Stimulated activated CD4-positive, alpha-beta T cell treated with anti-CD3 and anti-CD28 coated beads, Interleukin-4, amount 100 ng/mL, for 24 hours (primary cell): ENCODE results near the gene PHKA2.

Experiments used
- DNase-seq: peaks from one replicate; pipeline ENCODE4 v3.0.0-alpha.2; 2020

The PHKA2 gene

DNA sequence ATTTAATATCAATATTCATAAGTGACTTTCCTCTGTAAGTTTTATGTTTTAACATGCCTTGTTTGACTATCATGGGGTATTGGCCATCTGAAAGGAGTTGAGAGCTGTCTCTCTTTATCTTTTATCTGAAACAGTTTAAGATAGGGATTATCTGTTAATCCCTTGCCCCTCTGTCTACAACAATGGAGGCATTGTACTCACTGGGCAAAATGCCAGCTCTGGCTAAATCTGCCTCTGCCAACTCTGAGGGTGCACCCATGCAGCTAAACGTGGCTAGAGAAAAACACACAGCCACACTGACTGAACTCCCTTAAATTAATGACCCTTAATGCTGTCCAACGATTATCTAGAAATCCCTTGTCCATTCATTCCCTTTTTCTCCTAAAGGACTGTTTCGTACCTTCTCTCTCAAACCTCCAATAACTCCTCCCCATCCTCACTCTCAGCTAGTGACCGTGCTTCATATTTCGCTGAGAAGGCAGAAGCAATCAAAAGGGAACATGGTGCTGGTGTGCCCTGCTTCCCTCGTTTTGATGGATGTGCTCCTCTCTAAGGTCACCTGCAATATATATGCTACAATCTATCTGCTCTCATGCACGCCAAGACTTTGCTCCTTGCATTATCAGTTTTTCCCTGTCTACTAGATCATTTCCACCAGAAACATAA is 10.3 kb downstream of the PHKA2 start:
- no peak for DNase-seq

DNA sequence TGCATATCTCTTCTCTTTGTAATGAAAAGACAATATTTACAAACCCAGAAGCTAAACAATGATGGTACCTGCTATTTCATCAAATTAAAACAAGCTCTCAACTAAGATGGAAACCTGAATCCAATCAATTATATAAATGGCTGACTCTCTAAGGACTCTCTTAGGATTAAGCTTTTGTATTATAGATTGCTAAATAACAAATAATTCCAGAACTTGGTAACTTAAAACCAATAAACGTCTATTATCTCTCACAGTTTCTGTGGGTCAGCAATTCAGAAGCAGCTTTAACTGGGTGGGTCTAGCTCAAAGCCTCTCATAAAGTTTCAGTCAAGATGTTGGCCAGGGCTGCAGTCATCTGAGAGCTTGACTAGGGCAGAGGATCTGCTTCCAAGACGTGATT is 12.4 kb downstream of the PHKA2 start:
- no peak for DNase-seq

DNA sequence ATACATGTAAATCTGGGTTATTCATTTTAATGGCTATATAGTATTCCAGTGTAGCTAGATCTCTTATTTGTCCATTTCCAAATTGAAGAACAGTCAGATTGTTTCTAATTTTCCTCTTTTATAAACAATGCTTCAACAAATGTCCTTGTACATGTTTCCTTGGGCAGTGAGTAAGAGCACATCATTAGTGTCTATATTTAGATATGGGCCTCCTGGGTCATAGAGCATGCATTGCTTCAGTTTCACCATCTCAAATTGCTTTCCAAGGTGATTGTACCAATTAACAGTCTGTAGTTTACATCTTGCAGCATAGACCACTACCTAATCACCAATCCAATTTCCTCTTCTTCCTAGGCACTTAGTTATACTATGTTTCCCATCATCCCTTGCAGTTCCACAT is 13.4 kb downstream of the PHKA2 start:
- no peak for DNase-seq

DNA sequence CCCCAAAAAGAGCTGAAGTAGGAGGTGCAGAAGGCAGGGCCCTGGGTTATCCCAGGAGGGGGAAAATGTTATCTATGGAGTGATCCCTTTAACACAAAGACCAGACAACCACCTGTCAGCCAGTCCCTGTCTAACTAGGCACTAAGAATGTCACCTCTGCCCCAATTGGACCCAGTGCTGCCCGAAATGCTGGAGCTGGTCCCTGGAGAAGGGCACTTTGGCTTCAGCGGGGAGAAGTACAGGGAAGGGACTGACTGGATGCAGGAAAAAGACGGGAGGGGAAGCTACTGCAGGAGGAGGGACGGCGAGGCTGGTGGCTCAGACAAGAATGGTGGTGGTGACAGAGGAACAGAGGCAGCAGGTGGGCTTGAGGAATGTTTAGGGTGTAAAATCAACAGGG is 17.3 kb downstream of the PHKA2 start:
- no peak for DNase-seq

DNA sequence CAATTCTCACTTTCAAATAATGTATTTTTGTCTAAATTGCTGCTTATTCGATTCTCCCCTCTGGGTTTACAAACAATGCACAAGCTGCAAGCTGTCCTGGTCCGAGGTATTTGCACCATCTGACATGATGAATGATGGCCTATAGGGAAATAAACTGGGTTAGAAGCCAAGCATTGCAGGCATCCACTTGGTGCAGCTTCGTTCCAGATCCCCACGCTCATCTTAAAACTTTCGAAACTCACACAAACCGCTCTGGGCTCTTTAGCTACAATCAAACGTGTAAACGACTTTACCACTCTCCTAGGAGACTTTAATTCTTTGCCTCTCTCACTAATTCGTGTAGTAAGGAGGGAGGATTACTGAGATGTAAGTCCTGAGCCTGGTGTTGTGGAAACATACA is 19.0 kb downstream of the PHKA2 start:
- no peak for DNase-seq

DNA sequence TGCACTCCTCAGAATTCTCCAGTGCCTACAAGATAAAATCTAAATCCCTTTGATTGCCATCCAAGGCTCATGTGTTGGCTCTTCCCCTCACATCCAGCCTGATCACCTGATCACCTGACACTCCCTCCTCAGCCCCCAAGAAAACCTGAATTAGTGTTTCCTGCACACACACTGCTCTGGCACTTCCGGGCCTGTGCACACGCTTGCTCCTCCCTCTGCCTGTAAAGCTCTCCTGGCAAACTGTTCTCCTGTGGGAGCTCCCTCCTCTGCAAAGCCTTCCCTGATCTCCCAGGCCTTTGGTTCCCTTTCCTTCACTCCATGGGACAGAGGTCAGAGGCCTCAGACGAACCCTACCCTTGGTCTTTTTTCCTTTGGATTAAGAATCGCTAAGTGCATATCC is 19.9 kb downstream of the PHKA2 start:
- no peak for DNase-seq

DNA sequence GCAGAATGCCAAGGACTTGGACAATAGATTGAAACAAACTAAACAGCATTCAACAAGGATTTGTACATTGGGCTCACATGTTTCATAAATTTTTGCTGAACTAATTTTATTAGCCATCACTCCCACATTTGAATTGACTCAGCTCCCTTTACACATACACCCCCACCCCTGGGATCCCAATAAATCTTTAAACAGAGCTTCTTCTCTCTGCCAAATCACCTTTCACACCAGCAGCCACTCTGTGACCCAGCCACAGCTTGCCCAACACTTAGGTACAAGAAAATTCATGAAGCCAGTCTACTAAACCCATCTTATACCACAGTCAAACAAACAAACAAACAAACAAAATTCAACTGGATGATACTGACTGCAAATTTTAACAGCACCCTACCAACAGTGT is 21.6 kb downstream of the PHKA2 start:
- DNase-seq: no peak

DNA sequence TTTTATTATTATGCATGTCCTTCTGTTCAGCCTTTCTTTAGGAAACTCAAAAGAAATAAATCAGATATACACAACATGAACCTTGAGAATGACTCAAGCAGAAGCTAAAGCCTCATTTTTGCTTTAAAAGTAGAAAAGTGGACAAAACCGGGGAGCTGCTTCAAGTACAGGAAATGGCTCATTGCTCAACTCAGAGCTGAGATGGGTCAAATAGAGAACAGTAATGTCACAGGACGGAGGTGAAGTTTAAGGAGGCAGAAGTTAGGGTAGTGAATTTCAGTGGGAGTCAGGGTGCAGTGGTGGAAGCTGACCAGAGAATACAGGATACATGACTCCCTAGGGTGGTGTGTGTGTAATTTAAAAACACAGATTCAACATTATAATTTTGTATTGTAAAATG is 22.2 kb downstream of the PHKA2 start:
- no peak for DNase-seq

DNA sequence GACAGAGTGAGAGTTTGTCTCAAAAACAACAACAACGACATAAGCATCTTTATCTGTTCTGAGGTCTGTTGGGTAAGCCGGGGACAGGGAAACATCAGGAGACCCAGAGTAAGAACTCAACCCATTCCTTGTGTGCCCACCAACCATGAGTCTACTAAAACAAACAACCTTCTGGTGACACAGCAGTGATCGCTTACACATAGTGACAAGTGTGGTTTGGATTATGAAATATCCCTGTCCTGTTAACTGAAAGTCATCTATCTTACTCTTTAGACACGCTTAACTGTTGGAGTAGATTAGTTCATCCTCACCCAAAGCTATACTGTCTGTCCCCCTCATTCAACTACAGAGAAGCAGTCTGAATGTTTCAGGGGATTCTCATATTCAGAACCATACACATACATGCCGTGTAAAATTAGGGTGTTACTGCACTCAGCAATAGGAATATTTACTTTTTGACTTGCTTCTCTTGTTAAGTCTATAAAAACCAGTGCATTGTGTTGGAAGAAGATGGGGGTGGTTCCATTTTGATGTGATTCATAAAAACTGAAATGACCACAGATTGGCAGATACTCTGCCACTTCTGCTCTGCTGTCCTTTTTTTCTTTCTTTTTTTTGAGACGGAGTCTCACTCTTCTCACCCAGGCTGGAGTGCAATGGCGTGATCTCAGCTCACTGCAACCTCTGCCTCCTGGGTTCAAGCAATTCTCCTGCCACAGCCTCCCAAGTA is 27.4 kb downstream of the PHKA2 start:
- no peak for DNase-seq

DNA sequence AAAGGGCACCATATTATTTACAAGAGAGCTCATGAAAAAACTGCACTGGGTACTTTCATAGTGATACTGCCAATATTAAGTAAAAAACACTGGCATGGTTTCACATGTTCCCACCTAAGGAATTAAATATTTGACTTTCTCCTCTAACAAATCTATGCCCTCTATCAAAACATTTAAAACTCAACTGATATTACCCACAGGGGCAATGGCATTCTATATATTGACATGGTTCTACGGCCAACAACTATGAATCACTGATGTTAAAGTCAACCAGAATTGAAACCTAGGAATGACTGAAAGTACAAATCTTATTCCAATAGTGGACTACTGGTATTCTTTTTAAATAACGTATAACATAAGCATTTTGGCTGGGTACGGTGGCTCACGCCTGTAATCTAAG is 28.2 kb downstream of the PHKA2 start:
- no peak for DNase-seq

DNA sequence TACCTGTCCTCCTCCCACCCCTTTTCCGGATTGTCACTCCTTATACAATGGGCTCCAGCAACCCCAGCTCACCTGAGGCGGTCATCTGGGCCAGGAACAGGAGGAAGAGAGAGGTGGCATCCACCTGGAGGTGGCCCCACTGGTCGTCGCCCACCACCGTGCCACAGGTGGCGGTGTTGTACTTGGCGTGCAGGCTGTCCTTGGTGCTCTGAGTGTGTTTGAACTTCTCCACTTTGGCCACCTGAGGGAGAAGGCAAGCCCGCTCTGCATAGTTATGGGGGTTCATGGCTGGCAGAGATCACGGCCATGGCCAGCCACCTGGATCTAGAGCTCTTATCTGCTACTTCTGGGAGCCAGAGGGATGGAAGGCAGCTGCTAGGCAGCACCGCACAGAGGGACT is 32.9 kb downstream of the PHKA2 start:
- no peak for DNase-seq

DNA sequence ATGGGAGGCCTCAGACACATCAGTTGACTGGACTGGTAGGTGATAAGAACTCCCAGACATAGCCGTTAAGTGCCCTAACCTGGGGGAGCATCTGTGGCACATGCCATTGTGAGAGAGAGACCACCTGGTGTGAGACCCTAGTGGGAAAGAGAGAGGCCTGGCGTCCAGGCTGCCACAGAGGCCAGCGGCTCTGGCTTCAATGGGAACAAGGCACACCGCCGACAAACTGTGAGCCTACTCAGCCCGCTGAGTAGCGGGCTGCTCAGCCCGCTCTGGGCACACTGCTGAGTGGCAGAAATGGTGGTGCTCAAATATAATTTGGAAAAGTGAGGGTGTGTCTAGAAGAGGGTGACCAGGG is 34.0 kb downstream of the PHKA2 start:
- DNase-seq: no peak

DNA sequence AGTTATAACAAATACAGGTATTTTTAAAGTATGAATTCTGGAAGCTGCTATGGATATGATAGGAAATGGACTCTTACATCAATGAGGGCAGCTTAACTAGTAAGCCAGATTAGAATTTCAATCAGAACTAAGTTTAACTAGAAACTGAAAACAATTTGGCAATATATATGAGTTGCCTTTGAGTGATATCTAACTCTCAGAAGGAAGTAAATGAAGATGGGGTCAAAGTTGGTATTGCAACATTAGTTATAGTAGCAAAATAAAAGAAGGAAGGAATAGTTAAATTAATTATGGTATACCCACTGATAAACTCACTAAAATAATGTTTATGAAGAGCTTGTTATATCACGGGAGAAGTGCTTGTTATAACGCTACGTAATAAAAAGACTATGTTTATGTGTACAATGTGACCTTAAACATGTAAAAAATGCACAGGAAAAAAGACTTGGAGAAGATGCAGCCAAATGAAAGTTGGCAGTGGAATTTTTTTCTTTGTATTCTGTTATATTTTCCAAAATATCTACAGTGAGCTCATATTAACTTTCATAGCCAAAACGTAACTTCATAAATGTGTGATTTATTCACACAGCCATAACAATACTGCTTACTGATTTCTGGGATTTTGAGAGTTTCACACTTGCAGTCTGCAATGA is 34.5 kb downstream of the PHKA2 start:
- DNase-seq: no peak

DNA sequence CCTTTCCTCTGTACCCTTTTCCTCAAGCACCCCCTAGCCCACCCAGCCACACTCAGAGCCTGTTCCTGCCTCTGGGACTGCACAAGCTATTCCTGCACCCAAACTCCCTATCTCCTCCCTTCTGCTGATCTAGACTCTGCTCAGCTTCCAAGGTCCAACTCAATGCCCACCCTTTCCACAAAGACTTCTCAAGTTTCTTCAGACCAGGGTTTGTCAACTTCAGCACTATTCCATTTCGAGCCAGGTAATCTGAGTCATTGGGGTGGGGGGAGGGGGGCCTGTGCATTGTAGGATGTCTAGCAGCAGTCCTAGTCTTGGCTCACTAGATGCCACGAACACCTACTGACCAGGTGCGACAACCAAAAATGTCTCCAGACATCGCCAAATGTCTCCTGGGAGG is 37.3 kb downstream of the PHKA2 start:
- DNase-seq: no peak

DNA sequence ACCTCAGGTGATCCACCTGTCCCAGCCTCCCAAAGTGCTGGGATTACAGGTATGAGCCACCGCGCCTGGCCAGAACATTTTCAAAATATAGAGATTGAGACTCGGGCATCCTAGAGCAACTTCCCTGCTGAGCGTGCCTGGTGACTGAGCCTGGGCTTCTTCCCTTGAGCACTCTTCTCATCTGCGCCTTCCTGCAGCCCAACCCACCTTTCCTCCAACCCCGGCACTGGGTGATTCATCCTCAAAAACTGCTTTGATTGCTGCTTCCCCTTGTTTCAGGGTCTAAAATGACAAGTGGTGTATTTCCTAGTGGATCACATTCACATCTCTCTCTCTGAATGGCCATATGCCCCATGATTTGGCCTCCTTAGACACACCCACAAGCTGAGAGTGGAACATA is 37.8 kb downstream of the PHKA2 start:
- DNase-seq: no peak

DNA sequence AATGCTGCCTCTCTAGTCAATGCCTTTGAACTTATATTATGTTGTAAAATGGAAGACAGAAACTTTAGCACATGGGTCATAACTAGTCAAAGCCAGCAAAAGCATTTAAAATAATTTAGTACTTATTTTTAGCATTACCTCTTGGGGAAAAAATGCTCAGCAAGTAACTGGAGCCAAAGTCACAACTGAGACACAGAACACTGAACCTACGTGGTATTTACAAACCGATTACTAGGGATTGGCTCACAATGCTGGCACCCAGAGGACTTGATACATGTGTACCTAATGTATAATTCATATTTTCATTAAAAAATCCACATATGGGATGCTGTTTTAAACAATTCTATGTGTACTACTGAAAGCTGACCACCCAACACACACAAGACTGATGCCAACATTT is 38.4 kb downstream of the PHKA2 start:
- DNase-seq: no peak

DNA sequence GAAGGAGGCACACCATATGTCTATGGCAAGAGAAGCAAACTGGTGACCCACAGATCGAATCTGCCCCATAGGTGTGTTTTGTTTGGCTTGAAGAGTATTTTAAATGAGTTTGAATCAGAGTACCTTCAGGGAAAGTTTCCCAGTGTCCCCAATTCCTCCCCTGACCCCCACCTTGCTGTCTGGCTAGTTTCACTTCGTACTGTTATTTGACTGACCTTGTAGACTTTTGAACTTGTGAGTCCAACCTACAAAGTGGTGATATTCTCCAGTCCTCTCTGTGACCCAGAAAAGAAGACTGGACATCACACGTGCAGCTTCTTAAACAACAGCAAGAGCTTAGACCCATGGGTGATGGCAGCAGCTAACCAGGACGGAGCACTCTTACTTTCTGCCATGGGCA is 39.4 kb downstream of the PHKA2 start:
- no peak for DNase-seq

DNA sequence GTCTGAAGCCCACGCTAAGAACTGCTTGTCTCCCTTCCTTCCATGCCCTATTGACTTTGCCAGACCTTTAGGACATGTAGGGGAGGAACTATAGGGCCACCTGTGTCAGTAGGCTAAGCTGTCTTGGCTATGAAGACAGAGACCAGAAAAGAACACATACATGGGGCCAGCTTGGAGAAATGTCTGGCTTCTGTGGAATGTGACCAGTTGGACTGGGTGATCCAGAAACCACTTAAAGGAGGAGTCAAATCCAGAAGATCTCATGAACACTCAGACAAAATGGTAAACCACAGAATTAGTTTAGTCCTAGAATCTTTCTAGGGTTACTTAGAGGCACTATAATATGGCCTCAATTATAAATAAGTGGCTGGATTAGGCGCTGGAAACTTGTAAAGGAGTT is 42.0 kb downstream of the PHKA2 start:
- no peak for DNase-seq

DNA sequence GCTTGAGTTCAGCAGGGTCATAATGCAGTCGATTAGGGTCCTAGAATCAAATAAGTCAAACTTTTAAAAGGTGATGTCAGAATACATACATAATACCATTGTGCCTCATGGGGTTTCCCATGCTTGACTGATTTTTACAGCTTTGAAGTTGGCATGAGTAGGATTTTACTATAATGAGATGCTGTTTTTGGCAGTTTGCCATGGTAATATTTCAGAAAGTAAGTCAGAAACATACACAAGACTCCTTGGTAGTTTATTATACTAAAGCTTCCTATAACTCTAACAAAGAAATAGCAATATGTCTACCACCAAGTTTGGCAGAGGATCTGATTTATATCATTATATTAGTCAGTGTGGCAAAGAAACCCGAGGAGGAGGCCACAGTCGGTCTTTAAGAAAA is 45.2 kb downstream of the PHKA2 start:
- no peak for DNase-seq

DNA sequence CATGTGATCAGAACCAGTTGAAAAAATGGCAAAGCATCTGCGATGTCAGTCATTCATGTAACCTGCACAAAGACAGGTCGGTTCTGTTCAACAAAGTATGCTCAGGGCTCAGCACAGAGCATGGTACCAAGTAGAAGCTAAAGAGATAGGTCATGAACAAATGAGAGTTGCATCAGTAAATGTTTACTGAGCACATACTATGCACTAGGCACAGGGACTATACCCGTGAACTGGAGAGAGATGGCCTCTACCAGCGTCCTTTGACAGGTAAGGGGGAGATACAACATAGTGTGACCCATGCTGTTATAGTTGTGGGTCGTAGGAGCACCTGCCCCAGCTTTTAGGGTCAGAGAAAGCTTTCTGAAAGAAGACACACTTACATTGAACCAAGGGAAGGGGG is 46.7 kb downstream of the PHKA2 start:
- no peak for DNase-seq

DNA sequence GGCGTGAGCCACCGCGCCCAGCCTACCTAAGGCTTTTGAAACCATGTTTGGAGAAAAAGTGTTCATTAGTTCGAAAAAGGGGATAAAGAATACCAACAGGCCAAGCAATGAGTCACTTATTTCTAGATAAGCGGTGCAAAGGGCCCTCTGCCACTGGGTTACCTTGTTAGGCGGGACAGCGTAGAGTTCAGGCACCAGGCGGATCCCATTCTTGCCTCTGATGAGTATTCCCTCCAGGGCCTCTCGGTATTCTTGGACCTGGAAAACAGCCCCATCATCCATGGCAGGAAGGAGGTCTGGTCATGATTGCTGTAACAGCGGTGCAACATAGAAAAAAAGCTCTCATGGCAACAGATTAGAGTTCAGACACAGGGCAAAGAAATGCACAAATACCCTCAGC is 48.0 kb downstream of the PHKA2 start:
- no peak for DNase-seq

DNA sequence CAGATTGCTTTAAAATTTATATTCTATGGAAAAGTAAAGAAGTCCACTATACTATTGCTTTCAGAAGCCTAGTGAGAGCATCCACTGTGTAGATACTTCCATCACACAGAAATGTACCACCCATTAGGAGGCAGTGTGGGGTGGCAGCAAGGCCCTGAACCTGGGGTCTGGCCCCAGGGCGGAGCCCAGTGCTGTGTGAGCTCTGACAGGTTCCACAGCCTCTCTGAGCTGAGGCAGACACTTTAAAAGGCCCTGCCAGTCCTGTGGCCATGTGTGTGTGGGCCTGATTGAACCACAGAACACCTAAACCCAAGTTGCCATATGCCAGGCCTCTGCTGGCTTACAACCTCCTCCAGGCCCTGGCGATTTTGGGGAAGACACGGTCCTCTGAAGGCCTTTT is 49.2 kb downstream of the PHKA2 start:
- no peak for DNase-seq

DNA sequence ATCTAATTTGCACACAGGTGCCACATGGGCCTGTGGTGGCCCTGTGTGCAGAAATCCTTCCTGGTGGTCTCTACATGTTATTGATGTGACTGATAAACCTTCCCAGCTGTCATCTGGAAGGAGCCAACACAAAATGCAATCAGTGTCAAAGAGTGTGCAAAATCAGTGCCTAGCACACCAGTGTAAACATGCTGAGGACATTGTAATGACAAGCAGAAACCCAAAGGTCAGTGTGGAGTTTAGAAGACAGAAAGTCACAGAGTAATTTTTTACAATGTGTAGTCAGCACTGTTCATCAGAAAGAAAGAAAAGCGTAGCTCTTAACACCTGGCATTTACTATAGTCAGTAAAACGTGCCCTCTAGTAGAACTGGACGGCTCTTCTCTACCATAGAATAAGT is 50.3 kb downstream of the PHKA2 start:
- DNase-seq: no peak

DNA sequence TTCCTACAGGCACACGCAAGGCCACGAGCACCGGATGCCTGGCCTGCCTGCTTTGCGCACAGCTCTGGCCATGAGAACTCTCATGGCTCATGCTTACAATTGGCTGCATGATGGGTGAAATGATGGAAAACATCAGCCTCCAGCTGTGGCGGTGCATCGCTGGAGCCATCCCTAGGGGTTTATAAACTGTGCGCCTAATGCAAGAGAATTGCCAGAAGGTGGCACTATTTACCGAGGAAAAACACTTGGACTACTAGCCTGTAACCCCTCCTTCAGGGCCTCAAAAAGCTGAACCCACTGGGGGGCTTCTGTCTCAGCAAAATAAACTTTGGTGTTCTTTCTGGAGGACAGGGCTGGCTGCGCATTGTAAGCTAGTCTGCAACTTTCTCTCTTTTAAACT is 51.9 kb downstream of the PHKA2 start:
- no peak for DNase-seq

DNA sequence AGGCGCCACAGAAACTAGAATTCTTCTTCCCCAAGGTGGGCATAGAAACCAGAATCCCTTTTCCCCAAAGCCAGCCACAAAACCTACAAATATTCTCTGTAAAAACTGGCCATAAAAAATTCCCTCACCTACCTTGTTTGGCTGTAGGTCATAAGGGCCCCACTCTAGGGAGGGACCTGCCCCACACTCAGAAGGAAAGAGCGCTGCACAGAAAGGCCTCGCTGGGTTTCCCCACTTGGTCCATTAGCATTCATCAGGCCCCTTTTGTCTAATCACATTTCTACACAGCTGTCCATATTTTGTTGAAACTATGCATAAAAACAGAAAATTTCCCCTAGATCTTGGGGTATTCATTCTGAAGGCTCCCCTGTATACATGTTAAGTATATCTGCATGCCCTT is 54.1 kb downstream of the PHKA2 start:
- no peak for DNase-seq
